Stimulated activated CD4-positive, alpha-beta T cell treated with anti-CD3 and anti-CD28 coated beads, Interleukin-4, amount 100 ng/mL, for 48 hours (primary cell): ENCODE measurements around the gene NR4A1.

ENCODE experiments used
- DNase-seq, 2 donors: peaks; one replicate each; pipeline ENCODE4 v3.0.0-alpha.2; 2020; ENCODE audit warnings: low read depth in 2 of 2

NR4A1 gene

GRCh38 chr12:52041695-52042123, 9.5 kb upstream of the NR4A1 start:
- DNase-seq = no peak

- DNase-seq = no peak
Measured at GRCh38 chr12:52042706-52043385, 8.4 kb upstream of the NR4A1 start.

- no peak for DNase-seq
Measured at GRCh38 chr12:52043386-52044212, 7.6 kb upstream of the NR4A1 start.

GRCh38 chr12:52044292-52044983, 6.8 kb upstream of the NR4A1 start:
- no peak for DNase-seq

- no peak for DNase-seq
Measured at GRCh38 chr12:52045794-52046199, 5.4 kb upstream of the NR4A1 start.

GRCh38 chr12:52046859-52047258, 4.4 kb upstream of the NR4A1 start:
- DNase-seq = no peak

- DNase-seq = no peak
Measured at GRCh38 chr12:52049286-52049685, 2.0 kb upstream of the NR4A1 start.

GRCh38 chr12:52049688-52050087, 1.6 kb upstream of the NR4A1 start:
- no peak for DNase-seq

GRCh38 chr12:52050116-52050757, 1.0 kb upstream of the NR4A1 start:
- no peak for DNase-seq

- DNase-seq = no peak
Measured at GRCh38 chr12:52052468-52053186, 1.4 kb downstream of the NR4A1 start.

- no peak for DNase-seq
Measured at GRCh38 chr12:52053536-52054209, 2.4 kb downstream of the NR4A1 start.

GRCh38 chr12:52054231-52054832, 3.1 kb downstream of the NR4A1 start:
- DNase-seq = no peak

GRCh38 chr12:52054833-52055730, 3.8 kb downstream of the NR4A1 start:
- DNase-seq = no peak

GRCh38 chr12:52055731-52056711, 4.8 kb downstream of the NR4A1 start:
- no peak for DNase-seq

GRCh38 chr12:52056801-52057637, 5.8 kb downstream of the NR4A1 start:
- no peak for DNase-seq

- no peak for DNase-seq
Measured at GRCh38 chr12:52057638-52058576, 6.7 kb downstream of the NR4A1 start.
